Activated CD4-positive, alpha-beta T cell treated with anti-CD3 and anti-CD28 coated beads, Interleukin-2, amount 10 ng/mL, durations not matched to agents 24 days and 14 days (primary cell): ENCODE data around the gene AK5. TPM values are rescaled to one million over a fixed set of nuclear protein-coding genes. Genes with fewer than 3 reads are reported as not detected.

Source experiments
- DNase-seq: peaks from one replicate; pipeline ENCODE4 v3.0.0; 2022
- H3K27ac Mint-ChIP-seq: one replicate; pipeline ENCODE4 v1.8.0; 2022; ENCODE audit warnings: mild to moderate bottlenecking, mixed read lengths
- H3K27me3 Mint-ChIP-seq: one replicate; pipeline ENCODE4 v1.8.0; 2022; ENCODE audit warnings: mixed read lengths
- H3K36me3 Mint-ChIP-seq: one replicate; pipeline ENCODE4 v1.8.0; 2022; ENCODE audit warnings: low read depth, mild to moderate bottlenecking, mixed read lengths
- H3K4me1 Mint-ChIP-seq: one replicate; pipeline ENCODE4 v1.8.0; 2021; ENCODE audit warnings: mixed read lengths
- H3K4me3 Mint-ChIP-seq: one replicate; pipeline ENCODE4 v1.8.0; 2022; ENCODE audit warnings: mild to moderate bottlenecking, moderate library complexity, mixed read lengths
- H3K9me3 Mint-ChIP-seq: one replicate; pipeline ENCODE4 v1.8.0; 2021; ENCODE audit warnings: mixed read lengths
- intact Hi-C: fragments of 100-400 bp; cut with micrococcal nuclease; formaldehyde crosslinking; loops from one replicate; pipeline ENCODE4 v1.15.1; 2023
- total RNA-seq: library from RNA; stranded (reverse); gene quantifications from 2 replicates; pipeline ENCODE4 v1.2.3, GENCODE V29; 2022

AK5 gene, protein sequence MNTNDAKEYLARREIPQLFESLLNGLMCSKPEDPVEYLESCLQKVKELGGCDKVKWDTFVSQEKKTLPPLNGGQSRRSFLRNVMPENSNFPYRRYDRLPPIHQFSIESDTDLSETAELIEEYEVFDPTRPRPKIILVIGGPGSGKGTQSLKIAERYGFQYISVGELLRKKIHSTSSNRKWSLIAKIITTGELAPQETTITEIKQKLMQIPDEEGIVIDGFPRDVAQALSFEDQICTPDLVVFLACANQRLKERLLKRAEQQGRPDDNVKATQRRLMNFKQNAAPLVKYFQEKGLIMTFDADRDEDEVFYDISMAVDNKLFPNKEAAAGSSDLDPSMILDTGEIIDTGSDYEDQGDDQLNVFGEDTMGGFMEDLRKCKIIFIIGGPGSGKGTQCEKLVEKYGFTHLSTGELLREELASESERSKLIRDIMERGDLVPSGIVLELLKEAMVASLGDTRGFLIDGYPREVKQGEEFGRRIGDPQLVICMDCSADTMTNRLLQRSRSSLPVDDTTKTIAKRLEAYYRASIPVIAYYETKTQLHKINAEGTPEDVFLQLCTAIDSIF
- total RNA-seq = 0.05 and 0.17 TPM in 2 replicates

DNA sequence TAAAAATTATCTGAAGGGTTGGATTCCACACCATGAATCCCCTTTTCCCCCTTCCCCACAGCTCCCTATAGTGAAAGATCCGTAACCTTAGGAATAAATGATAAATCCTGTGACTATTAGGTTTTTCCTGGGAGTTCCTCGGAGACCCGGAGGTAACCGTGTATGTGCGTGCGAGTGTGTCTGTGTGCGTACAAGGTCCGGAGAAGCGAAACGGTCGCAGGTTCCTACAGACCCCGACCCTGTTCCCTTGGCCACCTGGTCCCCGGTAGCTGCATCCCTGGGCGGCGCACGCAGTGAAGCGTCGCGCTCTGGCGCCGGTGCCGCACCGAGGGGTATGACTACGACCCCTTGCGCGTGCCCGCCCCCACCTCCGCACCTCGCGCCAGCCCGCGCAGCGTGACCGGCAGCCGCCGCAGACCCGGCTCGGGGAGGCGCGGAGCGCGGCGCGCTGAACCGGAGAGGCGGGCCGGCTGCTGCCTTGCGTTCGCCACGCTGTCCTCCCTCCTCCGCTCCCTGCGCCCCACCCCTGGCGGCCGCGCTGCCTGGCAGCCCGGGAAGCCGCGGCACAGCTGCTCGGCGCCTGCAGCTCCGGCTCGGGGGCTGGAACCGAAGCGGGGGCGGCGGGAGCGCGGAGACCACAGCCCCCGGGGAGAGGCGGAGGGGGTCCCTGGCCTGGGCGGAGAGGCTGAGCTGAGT is at the start of gene AK5:
TSS of gene AK5 (plus strand) at position 529 of the 696 bp plus-strand sequence. CDS start 295 bp downstream, outside the sequence.
- no peaks in the 10 kb centered on the region for H3K9me3 Mint-ChIP-seq
- DNase-seq = peak; percentile 81
- H3K4me1 Mint-ChIP-seq = peaks cover 20% of the 10 kb centered on the region
- H3K27me3 Mint-ChIP-seq = peaks cover 35% of the 10 kb centered on the region
- intact Hi-C loops = loop anchor here (2.0 kb wide), 1 partner anchor 63 kb away; the partner anchor contains the start of gene PIGK
- H3K27ac Mint-ChIP-seq = no peak within 1 kb of the TSS
- H3K36me3 Mint-ChIP-seq = no peaks in the 10 kb centered on the region
- peak within 1 kb of the TSS; percentile 71 for H3K4me3 Mint-ChIP-seq

DNA sequence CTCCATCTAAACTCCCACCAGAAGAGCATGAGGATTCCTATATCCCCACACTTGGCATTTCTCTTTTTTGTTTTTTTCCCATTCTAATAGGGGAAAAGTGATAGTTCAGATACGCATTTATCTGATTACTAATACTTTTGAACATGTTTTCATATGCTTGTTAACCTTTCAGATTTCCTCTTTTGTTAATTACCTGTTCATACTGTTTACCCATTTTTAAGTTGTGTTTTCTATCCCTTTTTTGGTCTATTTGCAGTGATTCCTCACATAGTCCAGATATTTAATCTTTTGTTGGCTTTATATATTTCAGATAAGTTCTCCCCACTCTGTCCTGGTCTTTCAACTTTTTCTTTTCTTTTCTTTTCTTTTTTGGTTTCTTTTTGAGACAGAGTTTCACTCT is 49.0 kb upstream of the AK5 start:
- DNase-seq = no peak
- H3K36me3 Mint-ChIP-seq = no peaks in the 10 kb centered on the region
- H3K4me1 Mint-ChIP-seq = no peaks in the 10 kb centered on the region
- intact Hi-C loops = no loop called here
- no peaks in the 10 kb centered on the region for H3K9me3 Mint-ChIP-seq
- no peaks in the 10 kb centered on the region for H3K27me3 Mint-ChIP-seq
- no peak overlapping the region for H3K4me3 Mint-ChIP-seq
- H3K27ac Mint-ChIP-seq = no peak overlapping the region

DNA sequence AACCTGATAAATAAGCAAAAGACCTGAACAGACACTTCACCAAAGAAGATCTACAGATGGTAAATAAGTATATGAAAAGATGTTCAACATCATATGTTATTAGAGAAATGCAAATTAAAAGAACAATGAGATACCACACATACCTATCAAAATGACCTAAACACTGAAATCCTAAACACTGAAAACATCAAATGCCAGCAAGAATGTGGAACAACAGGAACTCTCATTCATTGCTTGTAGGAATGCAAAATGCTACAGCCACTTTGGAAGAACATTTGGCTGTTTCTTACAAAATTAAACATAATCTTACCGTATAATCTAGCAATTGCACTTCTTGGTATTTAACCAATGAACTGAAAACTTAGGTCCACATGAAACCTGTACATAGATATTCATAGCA is 47.7 kb upstream of the AK5 start:
- Mint-ChIP-seq H3K36me3 (no peaks in the 10 kb centered on the region), H3K27me3 (no peaks in the 10 kb centered on the region), H3K4me3 (no peak overlapping the region), H3K27ac (no peak overlapping the region), H3K4me1 (no peaks in the 10 kb centered on the region), H3K9me3 (no peaks in the 10 kb centered on the region)
- intact Hi-C loops = no loop called here
- no peak for DNase-seq

DNA sequence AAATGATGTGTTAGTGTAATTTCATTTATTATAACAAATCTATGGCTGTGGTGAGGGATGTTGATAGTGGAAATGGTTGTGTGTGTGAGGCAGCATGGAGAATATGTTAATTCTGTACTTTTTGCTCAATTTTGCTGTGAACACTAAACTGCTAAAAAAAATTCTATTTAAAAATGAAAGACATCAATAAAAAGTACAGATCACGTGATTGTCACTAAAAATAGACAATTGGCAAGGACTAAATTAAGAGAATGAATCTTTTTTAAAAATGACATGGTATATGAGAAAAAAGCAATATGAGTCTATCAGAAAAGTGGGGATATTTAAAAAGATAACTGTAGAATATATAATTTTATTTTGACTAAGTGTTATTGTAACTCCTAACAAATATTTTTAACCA is 46.9 kb upstream of the AK5 start:
- Mint-ChIP-seq H3K4me3 (no peak overlapping the region), H3K27ac (no peak overlapping the region), H3K9me3 (no peaks in the 10 kb centered on the region), H3K36me3 (no peaks in the 10 kb centered on the region), H3K27me3 (no peaks in the 10 kb centered on the region), H3K4me1 (no peaks in the 10 kb centered on the region)
- intact Hi-C loops = no loop called here
- no peak for DNase-seq

DNA sequence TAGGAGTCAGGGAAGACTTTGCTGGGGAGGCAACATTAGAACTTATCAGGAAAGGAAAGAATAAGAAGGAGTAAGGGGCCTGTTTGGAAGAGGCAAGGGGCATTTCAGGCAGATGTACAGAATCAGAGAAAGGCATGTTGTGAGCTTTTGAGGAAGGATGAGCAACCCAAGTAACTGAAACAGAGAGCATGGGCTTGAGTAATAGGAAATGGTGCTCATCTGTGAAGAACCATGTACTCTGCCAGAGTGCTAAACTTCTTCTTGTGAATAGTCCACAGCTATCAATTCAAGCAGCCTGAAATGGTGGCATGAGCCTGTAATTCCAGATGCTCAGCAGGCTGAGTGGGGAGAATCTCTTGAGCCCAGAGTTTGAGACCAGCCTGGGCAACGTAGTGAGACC is 43.4 kb upstream of the AK5 start:
- Mint-ChIP-seq H3K4me3 (no peak overlapping the region), H3K27ac (no peak overlapping the region), H3K36me3 (peaks cover 1% of the 10 kb centered on the region), H3K27me3 (no peaks in the 10 kb centered on the region), H3K4me1 (no peaks in the 10 kb centered on the region), H3K9me3 (peaks cover 7% of the 10 kb centered on the region)
- no peak for DNase-seq
- intact Hi-C loops = no loop called here

DNA sequence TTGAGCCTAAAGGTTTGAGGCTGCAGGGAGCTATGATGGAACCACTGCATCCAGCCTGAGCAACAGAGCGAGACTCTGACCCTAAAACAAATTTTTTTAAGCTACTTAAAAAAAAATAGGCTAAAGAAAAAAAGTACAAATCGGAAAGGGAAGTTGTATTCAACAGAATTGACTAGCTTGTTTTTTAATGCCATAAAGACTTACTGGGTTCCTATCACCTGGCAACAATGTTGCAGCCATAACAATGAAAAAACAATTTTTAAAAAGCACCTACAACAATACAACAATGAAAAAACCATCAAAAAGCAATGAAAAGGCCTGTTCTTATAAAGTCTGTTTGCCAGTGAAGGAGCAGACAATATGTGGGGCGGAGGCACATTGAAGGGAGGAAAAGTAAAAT is 42.5 kb upstream of the AK5 start:
- Mint-ChIP-seq H3K36me3 (peaks cover 1% of the 10 kb centered on the region), H3K4me3 (no peak overlapping the region), H3K9me3 (peaks cover 7% of the 10 kb centered on the region), H3K27me3 (no peaks in the 10 kb centered on the region), H3K4me1 (no peaks in the 10 kb centered on the region), H3K27ac (no peak overlapping the region)
- intact Hi-C loops = no loop called here
- no peak for DNase-seq

DNA sequence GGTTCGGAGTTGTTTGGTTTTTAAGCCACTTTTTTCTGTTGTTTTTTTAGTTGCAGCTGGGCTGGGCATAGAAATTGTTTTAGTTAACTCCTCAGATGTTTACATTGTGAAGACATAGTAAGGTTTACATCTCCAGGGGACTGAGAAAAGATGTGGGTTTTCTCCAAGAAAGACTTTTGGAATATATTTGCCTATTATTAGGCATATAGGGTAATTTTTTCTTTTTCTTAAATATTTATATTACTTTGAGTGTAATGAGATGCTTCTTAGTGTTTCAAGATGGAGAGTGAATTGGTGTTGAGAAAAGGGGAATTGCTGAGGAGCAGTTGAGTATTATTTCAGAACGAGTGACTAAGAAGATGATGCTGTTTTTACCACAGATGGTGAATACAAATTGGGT is 36.0 kb upstream of the AK5 start:
- Mint-ChIP-seq H3K4me1 (no peaks in the 10 kb centered on the region), H3K27ac (no peak overlapping the region), H3K4me3 (no peak overlapping the region), H3K9me3 (peaks cover 26% of the 10 kb centered on the region), H3K27me3 (no peaks in the 10 kb centered on the region), H3K36me3 (peaks cover 1% of the 10 kb centered on the region)
- intact Hi-C loops = no loop called here
- no peak for DNase-seq

DNA sequence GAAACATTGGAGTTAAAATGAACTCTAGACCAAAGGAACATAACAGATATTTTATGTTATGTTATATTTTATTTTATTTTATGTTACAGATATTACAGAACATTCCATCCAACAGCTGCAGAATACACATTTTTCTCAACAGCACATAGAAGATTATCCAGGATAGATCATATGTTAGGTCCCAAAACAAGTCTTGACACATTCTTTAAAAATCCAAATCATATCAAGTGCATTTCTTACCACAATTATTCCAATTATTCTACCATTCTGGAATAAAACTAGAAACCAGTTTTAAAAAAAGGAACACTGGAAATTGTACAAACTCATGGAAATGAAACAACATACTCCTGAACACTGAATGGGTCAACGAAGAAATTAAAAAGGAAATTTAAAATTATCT is 31.7 kb upstream of the AK5 start:
- DNase-seq = no peak
- Mint-ChIP-seq H3K36me3 (no peaks in the 10 kb centered on the region), H3K27ac (no peak overlapping the region), H3K9me3 (peaks cover 24% of the 10 kb centered on the region), H3K27me3 (no peaks in the 10 kb centered on the region), H3K4me1 (no peaks in the 10 kb centered on the region), H3K4me3 (no peak overlapping the region)
- intact Hi-C loops = no loop called here

DNA sequence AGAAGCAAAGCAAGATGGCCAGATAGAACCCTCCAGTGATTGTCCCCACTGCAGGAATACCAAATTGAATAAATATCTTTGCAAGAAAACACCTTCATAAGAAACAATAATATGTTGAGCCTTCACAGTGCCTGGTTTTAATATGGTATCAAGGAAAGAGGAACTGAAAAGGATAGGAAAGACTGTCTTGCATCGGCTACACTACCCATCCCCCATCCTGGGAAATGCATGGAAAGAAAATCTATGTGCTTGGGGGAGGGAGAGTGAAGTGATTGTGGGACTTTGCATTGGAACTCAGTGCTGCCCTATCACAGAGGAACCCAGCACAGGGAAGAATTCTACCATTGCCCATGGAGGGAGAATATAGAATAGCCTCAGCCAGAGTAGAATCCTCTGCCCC is 28.6 kb upstream of the AK5 start:
- Mint-ChIP-seq H3K4me1 (no peaks in the 10 kb centered on the region), H3K4me3 (no peak overlapping the region), H3K27ac (no peak overlapping the region), H3K36me3 (no peaks in the 10 kb centered on the region), H3K9me3 (peaks cover 31% of the 10 kb centered on the region), H3K27me3 (no peaks in the 10 kb centered on the region)
- DNase-seq = no peak
- intact Hi-C loops = no loop called here

DNA sequence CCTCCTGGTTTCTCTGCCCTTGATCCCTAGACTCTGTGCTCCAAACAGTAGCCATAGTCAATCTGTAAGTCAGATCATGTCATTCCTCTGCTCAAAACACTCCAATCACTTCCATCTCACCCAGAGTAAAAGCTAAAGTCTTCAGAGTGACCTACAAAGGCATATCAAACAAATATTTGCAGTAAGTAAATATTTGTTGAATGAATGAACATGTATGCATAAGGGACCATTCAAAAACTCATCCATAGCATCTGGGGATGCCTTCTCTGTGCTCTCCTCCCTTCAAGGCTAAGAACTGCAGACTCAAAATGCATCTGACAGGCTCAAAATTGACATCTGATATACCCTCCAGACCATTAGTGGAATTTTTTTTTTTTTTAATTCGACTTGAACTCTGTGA is 18.1 kb upstream of the AK5 start:
- DNase-seq = no peak
- intact Hi-C loops = no loop called here
- H3K27ac Mint-ChIP-seq = no peak overlapping the region
- H3K36me3 Mint-ChIP-seq = no peaks in the 10 kb centered on the region
- peaks cover 5% of the 10 kb centered on the region for H3K9me3 Mint-ChIP-seq
- no peak overlapping the region for H3K4me3 Mint-ChIP-seq
- no peaks in the 10 kb centered on the region for H3K4me1 Mint-ChIP-seq
- H3K27me3 Mint-ChIP-seq = no peaks in the 10 kb centered on the region

DNA sequence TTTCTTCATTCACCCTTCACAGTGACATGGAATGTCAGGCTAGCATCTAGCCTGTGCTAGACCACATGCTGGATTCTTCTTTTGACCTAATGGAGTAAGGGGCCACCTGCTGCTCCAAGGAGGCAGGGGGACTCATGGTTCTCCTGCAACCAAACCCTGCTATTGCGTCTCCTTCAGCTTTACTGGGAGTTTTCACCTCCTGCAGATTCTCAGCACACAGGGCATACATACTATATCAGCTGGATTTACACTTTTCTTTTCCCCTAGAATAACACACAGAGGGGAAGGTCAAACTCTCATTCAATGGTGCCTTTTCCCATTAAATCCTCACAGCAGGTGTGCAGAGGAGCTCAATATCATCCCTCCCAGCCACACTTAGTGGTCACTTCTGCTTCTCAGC is 16.6 kb upstream of the AK5 start:
- no peak for DNase-seq
- Mint-ChIP-seq H3K4me1 (no peaks in the 10 kb centered on the region), H3K9me3 (peaks cover 5% of the 10 kb centered on the region), H3K27ac (no peak overlapping the region), H3K4me3 (no peak overlapping the region), H3K36me3 (no peaks in the 10 kb centered on the region), H3K27me3 (no peaks in the 10 kb centered on the region)
- intact Hi-C loops = no loop called here

DNA sequence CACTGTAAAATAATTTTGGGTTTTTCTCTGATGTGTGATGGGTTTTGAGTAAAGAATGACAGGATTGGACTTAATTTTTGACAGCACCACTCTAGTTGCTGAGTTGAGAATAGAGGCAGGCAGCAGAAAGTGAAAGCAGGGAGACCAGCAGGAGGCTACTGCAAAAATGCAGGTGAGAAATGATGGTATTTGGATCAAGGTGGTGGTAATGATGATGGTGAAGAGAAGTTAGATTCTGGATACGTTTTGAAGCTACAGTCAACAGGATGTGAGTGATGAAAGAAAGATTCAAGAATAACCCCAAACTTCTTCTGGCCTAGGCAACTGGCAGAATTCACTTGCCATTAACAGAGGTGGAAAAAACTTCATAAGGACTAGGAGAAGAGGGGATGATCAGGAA is 14.8 kb upstream of the AK5 start:
- H3K27me3 Mint-ChIP-seq = no peaks in the 10 kb centered on the region
- no peak overlapping the region for H3K27ac Mint-ChIP-seq
- no peak for DNase-seq
- no peaks in the 10 kb centered on the region for H3K4me1 Mint-ChIP-seq
- intact Hi-C loops = no loop called here
- no peaks in the 10 kb centered on the region for H3K36me3 Mint-ChIP-seq
- no peak overlapping the region for H3K4me3 Mint-ChIP-seq
- H3K9me3 Mint-ChIP-seq = peaks cover 5% of the 10 kb centered on the region

DNA sequence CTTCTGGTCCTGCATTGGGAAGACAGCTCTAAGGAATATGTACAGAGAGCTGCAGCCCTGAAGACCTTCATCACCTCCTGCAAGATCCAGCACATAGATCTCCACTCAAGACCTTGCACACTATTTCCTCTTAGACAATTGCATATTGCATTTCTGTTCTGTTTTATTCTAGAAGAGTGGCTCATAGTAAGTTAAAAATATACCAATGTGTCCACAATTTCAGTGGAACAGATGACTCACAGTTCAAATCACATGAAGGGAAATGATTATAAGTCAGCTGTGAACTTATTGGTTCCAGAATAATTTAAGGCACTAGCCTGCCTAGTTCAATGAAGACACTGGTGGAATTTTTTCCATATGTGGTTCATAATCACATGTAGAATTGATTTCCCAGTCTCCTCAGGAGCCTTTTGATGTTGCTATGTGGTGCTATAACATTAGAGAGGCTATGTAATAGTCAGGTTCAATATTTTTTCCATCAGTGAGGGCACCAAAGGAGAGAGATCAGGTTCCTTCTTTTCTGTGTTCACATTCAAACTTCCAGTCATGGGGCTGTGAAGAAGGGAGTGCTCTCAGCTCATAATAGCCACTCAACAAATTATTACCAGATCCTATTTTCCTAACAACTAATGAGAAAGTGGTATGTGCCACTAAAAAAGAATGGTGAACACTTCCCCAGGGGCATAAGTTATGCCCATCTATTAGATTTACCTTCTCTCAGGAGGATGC is 9.8 kb upstream of the AK5 start:
- no peak overlapping the region for H3K27ac Mint-ChIP-seq
- H3K27me3 Mint-ChIP-seq = peaks cover 5% of the 10 kb centered on the region
- peaks cover 4% of the 10 kb centered on the region for H3K9me3 Mint-ChIP-seq
- no peaks in the 10 kb centered on the region for H3K4me1 Mint-ChIP-seq
- intact Hi-C loops = no loop called here
- H3K4me3 Mint-ChIP-seq = no peak overlapping the region
- no peaks in the 10 kb centered on the region for H3K36me3 Mint-ChIP-seq
- no peak for DNase-seq

DNA sequence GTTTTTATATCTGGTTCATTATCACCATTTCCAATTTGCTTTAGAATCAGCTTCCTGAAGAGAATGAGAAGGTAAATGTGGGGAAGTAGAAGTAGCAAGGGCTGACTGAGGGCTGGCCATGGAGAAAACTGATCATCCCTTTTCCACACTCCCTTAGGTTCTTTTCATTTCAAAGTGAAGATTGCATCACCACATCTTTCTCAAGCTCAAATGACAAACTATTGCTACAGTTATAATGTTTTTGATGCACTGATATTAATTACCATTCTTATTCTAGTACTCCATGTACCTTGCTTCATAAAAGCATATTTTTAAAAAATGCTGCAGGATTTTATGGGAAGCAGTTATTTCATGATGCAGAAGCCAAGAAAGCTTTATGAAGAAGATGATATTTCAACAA is 7.9 kb upstream of the AK5 start:
- Mint-ChIP-seq H3K9me3 (peaks cover 4% of the 10 kb centered on the region), H3K4me3 (no peak overlapping the region), H3K27ac (no peak overlapping the region), H3K27me3 (peaks cover 5% of the 10 kb centered on the region), H3K4me1 (no peaks in the 10 kb centered on the region), H3K36me3 (no peaks in the 10 kb centered on the region)
- DNase-seq = no peak
- intact Hi-C loops = no loop called here
